Mesendoderm (in vitro differentiated cells): ENCODE measurements around the gene SEMA3E.
A peak's percentile ranks its signal among the peaks of the same experiment; 100 is the strongest.

Source experiments
- DNase-seq: peaks from one replicate; pipeline ENCODE4 v3.0.0; 2013
- H2AK5ac ChIP-seq: 2 replicates; pipeline ENCODE4 v1.6.1; 2013; ENCODE audit warnings: low read length, inconsistent platforms
- H2BK120ac ChIP-seq: 2 replicates; pipeline ENCODE4 v1.6.1; 2013; ENCODE audit warnings: low read depth, mild to moderate bottlenecking, low read length, moderate library complexity, mixed read lengths
- H2BK15ac ChIP-seq: replicated peaks from 2 replicates; pipeline ENCODE4 v1.6.1; 2013; ENCODE audit warnings: low read depth, mild to moderate bottlenecking, moderate library complexity
- H2BK5ac ChIP-seq: 2 replicates; pipeline ENCODE4 v1.6.1; 2013; ENCODE audit warnings: low read length, inconsistent platforms
- H3K18ac ChIP-seq: 2 replicates; pipeline ENCODE4 v1.6.1; 2013; ENCODE audit warnings: mild to moderate bottlenecking, low read length, mixed read lengths
- H3K23ac ChIP-seq: one replicate; pipeline ENCODE4 v1.6.1; 2013; ENCODE audit warnings: low read length
- H3K27ac ChIP-seq: 2 replicates; pipeline ENCODE4 v1.5.1; 2013; ENCODE audit warnings: low read depth, mild to moderate bottlenecking, inconsistent platforms, low read length, moderate library complexity
- H3K27me3 ChIP-seq: 2 replicates; pipeline ENCODE4 v1.6.1; 2013; ENCODE audit warnings: low read length, control low read depth, mild to moderate bottlenecking, inconsistent platforms; ENCODE audit not compliant: insufficient read depth, poor library complexity
- H3K36me3 ChIP-seq: 2 replicates; pipeline ENCODE4 v1.6.1; 2013; ENCODE audit warnings: low read length, inconsistent platforms; ENCODE audit not compliant: control insufficient read depth, insufficient read depth
- H3K4ac ChIP-seq: one replicate; pipeline ENCODE4 v1.6.1; 2013; ENCODE audit warnings: low read depth, mild to moderate bottlenecking, low read length, moderate library complexity
- H3K4me1 ChIP-seq: 2 replicates; pipeline ENCODE4 v1.6.1; 2013; ENCODE audit warnings: low read depth, low read length, inconsistent platforms; ENCODE audit not compliant: control insufficient read depth
- H3K4me2 ChIP-seq: 2 replicates; pipeline ENCODE4 v1.6.1; 2013; ENCODE audit warnings: low read length
- H3K4me3 ChIP-seq: 2 replicates; pipeline ENCODE4 v1.5.1; 2013; ENCODE audit warnings: mild to moderate bottlenecking, low read length
- H3K56ac ChIP-seq: one replicate; pipeline ENCODE4 v1.6.1; 2013; ENCODE audit warnings: low read length
- H3K79me1 ChIP-seq: 2 replicates; pipeline ENCODE4 v1.6.1; 2013; ENCODE audit warnings: low read length, inconsistent platforms
- H3K79me2 ChIP-seq: 2 replicates; pipeline ENCODE4 v1.6.1; 2013; ENCODE audit warnings: mild to moderate bottlenecking, low read length; ENCODE audit not compliant: control insufficient read depth, insufficient read depth
- H3K9ac ChIP-seq: 2 replicates; pipeline ENCODE4 v1.6.1; 2013; ENCODE audit warnings: low read length, inconsistent platforms
- H4K5ac ChIP-seq: one replicate; pipeline ENCODE4 v1.6.1; 2013; ENCODE audit warnings: low read length
- H4K8ac ChIP-seq: one replicate; pipeline ENCODE4 v1.6.1; 2013; ENCODE audit warnings: low read depth, mild to moderate bottlenecking, control low read depth, low read length, moderate library complexity
- WGBS: extraction: QIAGEN DNeasy Blood & Tissue Kit; methylation state at CpG from one replicate; pipeline ENCODE4 v1.1.7; 2013; ENCODE audit warnings: low lambda C conversion rate, missing lambda C conversion rate; ENCODE audit not compliant: insufficient coverage; ENCODE audit errors: extremely low coverage; 5-methylcytosine and 5-hydroxymethylcytosine counted together

SEMA3E gene

DNA sequence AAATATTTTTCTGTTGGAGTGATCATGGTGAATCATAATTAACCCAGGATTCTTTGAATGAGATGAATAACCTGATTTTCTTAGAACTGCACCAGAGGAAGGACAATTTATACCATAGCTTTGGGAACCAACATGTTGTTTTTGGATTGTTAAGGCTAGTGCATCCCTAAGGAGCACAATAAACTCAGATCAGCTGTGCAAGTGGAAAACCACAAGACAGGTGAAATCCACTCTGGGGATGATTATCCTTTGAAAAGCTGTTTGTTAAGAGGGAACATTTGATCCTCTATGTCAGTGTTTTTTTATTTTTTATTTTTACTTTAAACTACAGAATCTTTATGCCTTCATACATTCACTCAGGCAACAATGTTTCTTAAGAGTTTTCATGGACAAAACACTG lies 254.2 kb downstream of the SEMA3E start:
- Histone ChIP-seq H3K79me1 (no peaks in the 10 kb centered on the region), H3K27me3 (no peaks in the 10 kb centered on the region), H3K79me2 (no peaks in the 10 kb centered on the region), H3K4ac (no peak overlapping the region), H3K4me1 (no peaks in the 10 kb centered on the region), H3K36me3 (no peaks in the 10 kb centered on the region), H3K56ac (no peak overlapping the region), H3K9ac (no peak overlapping the region), H2BK5ac (no peak overlapping the region), H2BK15ac (no peak overlapping the region), H3K23ac (no peak overlapping the region), H4K5ac (no peak overlapping the region), H3K18ac (no peak overlapping the region), H3K4me2 (no peak overlapping the region), H2AK5ac (no peak overlapping the region), H4K8ac (no peak overlapping the region), H3K4me3 (no peak overlapping the region), H3K27ac (no peak overlapping the region), H2BK120ac (no peak overlapping the region)
- no peak for DNase-seq

DNA sequence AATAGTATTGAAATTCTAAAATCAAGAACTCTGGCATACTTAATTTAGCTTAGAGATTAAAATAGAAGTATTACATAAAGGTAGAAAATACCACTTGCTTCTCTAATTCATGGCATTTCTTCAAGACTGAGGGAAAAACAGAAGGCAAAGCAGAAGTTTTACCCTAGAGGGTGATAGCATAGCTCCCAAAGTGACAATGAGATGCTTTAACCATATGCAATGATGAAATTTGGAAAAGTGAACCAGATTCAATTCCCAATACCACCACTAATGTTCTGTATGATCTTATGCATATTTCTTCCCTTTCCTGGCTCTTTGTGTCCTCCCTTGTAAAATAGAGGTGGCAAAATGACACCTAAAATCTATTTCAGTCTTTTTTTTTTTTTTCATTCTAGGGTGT lies 260.5 kb downstream of the SEMA3E start:
- H2BK5ac ChIP-seq, result no peak overlapping the region
- no peak overlapping the region for H3K18ac ChIP-seq

DNA sequence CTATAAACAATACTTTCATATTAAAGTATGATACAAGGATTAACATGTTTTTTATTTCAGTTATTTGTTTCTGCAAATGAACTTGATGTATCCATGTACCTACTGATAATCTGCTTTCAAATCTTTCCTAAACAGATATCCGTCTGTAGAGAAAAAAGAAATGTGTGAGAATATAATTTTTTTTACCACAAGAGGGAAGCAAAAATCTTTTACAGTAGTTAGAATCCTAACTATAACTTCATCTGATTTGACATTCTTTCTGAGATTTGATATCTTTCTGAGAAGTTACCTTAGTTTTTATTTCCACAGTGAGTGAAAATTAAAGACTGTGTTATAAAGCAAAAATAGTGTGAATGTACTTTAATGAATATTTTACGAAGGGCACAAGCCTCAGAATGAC lies 282.3 kb downstream of the SEMA3E start:
- Histone ChIP-seq H3K36me3 (no peaks in the 10 kb centered on the region), H4K8ac (no peak overlapping the region), H2BK15ac (no peak overlapping the region), H3K4me3 (no peak overlapping the region), H3K18ac (no peak overlapping the region), H3K9ac (no peak overlapping the region), H2AK5ac (no peak overlapping the region), H3K23ac (no peak overlapping the region), H3K79me2 (no peaks in the 10 kb centered on the region), H2BK5ac (no peak overlapping the region), H3K4me1 (no peaks in the 10 kb centered on the region), H3K56ac (no peak overlapping the region), H3K27me3 (no peaks in the 10 kb centered on the region), H3K4me2 (no peak overlapping the region), H3K4ac (no peak overlapping the region), H2BK120ac (no peak overlapping the region), H3K79me1 (no peaks in the 10 kb centered on the region), H3K27ac (no peak overlapping the region), H4K5ac (no peak overlapping the region)
- WGBS, result no CpG with 5 or more reads among the region's 2 CpGs
- DNase-seq, result peak; percentile 15

More for the DNA sequence above, 260.5 kb downstream of the SEMA3E start:
- DNase-seq, result no peak
- H3K27me3 ChIP-seq, result no peaks in the 10 kb centered on the region
- H3K9ac ChIP-seq, result no peak overlapping the region
- H3K36me3 ChIP-seq, result no peaks in the 10 kb centered on the region
- no peak overlapping the region for H3K4ac ChIP-seq
- no peak overlapping the region for H3K23ac ChIP-seq
- no peak overlapping the region for H3K4me3 ChIP-seq
- H3K79me1 ChIP-seq, result no peaks in the 10 kb centered on the region
- no peak overlapping the region for H3K27ac ChIP-seq
- no peak overlapping the region for H2BK15ac ChIP-seq
- no peak overlapping the region for H3K56ac ChIP-seq
- no peaks in the 10 kb centered on the region for H3K4me1 ChIP-seq
- no peaks in the 10 kb centered on the region for H3K79me2 ChIP-seq
- no peak overlapping the region for H4K8ac ChIP-seq
- H2AK5ac ChIP-seq, result no peak overlapping the region
- no peak overlapping the region for H3K4me2 ChIP-seq
- H2BK120ac ChIP-seq, result no peak overlapping the region
- no peak overlapping the region for H4K5ac ChIP-seq

DNA sequence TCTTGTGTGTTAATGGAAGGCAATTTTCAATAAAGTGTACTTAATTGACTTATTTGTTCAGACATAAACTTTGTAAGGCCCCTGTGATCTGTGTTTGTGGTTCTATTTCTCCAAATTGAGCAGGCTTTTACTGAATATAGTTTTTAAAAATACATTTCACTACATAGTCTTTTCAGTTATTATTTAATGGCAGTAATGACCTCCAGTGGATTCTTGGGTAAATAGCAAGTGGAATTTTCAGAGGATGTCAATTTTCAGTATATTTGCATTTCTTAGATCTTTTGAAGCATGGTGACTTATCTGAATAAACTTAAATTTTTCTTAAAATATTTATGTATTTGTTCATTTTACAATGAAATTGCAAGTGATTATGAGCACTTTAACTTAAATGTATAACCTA lies 283.2 kb downstream of the SEMA3E start:
- Histone ChIP-seq H3K79me2 (no peaks in the 10 kb centered on the region), H3K4me1 (no peaks in the 10 kb centered on the region), H2BK5ac (no peak overlapping the region), H3K4me2 (no peak overlapping the region), H3K4ac (no peak overlapping the region), H3K36me3 (no peaks in the 10 kb centered on the region), H3K27me3 (no peaks in the 10 kb centered on the region), H2BK120ac (no peak overlapping the region), H3K4me3 (no peak overlapping the region), H3K9ac (no peak overlapping the region), H4K8ac (no peak overlapping the region), H3K56ac (no peak overlapping the region), H4K5ac (no peak overlapping the region), H2BK15ac (no peak overlapping the region), H3K23ac (no peak overlapping the region), H2AK5ac (no peak overlapping the region), H3K27ac (no peak overlapping the region), H3K79me1 (no peaks in the 10 kb centered on the region), H3K18ac (no peak overlapping the region)
- DNase-seq, result no peak

DNA sequence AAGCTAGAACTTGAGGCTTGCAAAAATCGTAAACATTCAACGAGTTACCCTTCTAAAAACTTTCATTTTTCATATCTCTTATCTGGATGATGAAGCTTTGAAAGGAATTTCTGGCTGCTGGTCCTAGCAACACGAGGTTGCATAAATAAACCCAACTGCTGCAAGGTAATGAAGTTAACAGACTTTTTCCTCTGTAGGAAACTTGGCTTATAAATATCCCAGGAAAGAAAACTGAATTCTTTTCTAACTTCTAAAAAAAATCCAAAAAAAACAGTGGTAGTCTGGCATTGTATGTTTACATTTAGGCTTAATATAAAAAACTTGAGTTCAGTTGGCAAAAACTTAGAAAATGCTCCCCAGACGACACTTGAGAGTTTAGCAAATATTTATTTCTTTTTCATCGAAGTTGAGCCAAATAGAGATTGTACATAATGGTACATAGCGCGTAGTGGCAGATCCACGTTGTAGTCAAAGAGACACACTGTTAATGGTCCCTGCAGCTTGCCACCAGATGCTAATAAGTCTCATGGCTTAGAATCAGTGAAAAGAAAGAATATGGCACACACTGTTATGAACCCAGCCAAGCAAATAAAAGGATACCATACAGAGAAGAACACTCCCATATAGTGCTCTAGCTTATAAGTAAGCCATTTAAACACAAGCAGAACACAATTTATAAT lies 285.9 kb downstream of the SEMA3E start:
- no CpG with 5 or more reads among the region's 8 CpGs for WGBS
- no peak overlapping the region for H2BK120ac ChIP-seq
- H3K79me1 ChIP-seq, result no peaks in the 10 kb centered on the region

DNA sequence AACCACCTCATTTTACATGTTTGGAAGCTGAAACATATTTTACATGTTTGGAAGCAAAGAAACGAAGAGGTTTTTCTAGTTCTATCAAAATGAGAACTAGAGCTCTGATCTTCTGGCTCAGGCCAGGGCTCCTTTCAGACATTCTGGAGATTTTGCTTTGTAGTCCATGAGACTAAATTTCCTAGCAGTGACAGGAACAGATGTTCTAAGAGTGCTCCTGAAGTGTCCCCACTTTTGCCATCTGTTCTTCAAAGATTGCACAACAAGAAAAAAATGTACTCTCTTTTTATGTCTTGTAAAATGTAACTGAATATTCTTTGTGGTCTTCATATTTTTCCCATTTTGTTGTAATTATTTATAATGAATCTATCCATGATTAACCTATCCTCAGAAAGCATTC lies 289.8 kb downstream of the SEMA3E start:
- no peak overlapping the region for H2BK120ac ChIP-seq
- no peak overlapping the region for H4K5ac ChIP-seq
- no peak overlapping the region for H3K4ac ChIP-seq
- no peak overlapping the region for H2BK15ac ChIP-seq
- no peak overlapping the region for H4K8ac ChIP-seq
- no peak overlapping the region for H2AK5ac ChIP-seq
- no peaks in the 10 kb centered on the region for H3K27me3 ChIP-seq
- no peak for DNase-seq
- H3K56ac ChIP-seq, result no peak overlapping the region
- no peak overlapping the region for H3K27ac ChIP-seq
- H2BK5ac ChIP-seq, result no peak overlapping the region
- H3K9ac ChIP-seq, result no peak overlapping the region
- H3K79me2 ChIP-seq, result no peaks in the 10 kb centered on the region
- no peaks in the 10 kb centered on the region for H3K79me1 ChIP-seq
- no peaks in the 10 kb centered on the region for H3K4me1 ChIP-seq
- WGBS, result no CpG with 5 or more reads among the region's 1 CpG
- no peaks in the 10 kb centered on the region for H3K36me3 ChIP-seq
- H3K18ac ChIP-seq, result no peak overlapping the region
- no peak overlapping the region for H3K4me2 ChIP-seq
- H3K23ac ChIP-seq, result no peak overlapping the region
- H3K4me3 ChIP-seq, result no peak overlapping the region

More for the DNA sequence above, 285.9 kb downstream of the SEMA3E start:
- Histone ChIP-seq H4K8ac (no peak overlapping the region), H2AK5ac (no peak overlapping the region), H4K5ac (no peak overlapping the region), H3K4ac (no peak overlapping the region), H3K18ac (no peak overlapping the region), H2BK15ac (no peak overlapping the region), H3K79me2 (no peaks in the 10 kb centered on the region), H3K4me1 (no peaks in the 10 kb centered on the region), H3K56ac (no peak overlapping the region), H3K9ac (no peak overlapping the region), H3K23ac (no peak overlapping the region), H3K27me3 (no peaks in the 10 kb centered on the region), H3K4me3 (no peak overlapping the region), H2BK5ac (no peak overlapping the region), H3K27ac (no peak overlapping the region), H3K36me3 (no peaks in the 10 kb centered on the region), H3K4me2 (no peak overlapping the region)
- DNase-seq, result no peak
